ENCODE results near the gene SERF1B.
"Not testable (repeated sequence)": the region's sequence is repeated elsewhere in the genome, so short reads cannot be mapped to it uniquely, and the experiment has no call there.

SERF1B gene

GRCh38 chr5:70025106-70025844, at the start of gene SERF1B:
SERF1B (plus strand) TSS chr5:70025251; CDS start chr5:70025452, 201 bp downstream.
- not testable (repeated sequence) for H3K9me3 ChIP-seq (ENCODE audit: severe bottlenecking); H3K27me3 ChIP-seq (ENCODE audit: insufficient read depth, low read depth, severe bottlenecking); H3K36me3 ChIP-seq; H3K4me3 ChIP-seq (ENCODE audit: low read depth, low read length); H3K27ac ChIP-seq; DNase-seq

GRCh38 chr5:69991713-69992112, 33.3 kb upstream of the SERF1B start:
- H3K4me3 ChIP-seq (ENCODE audit: low read depth, low read length); H3K9me3 ChIP-seq (ENCODE audit: severe bottlenecking); H3K27me3 ChIP-seq (ENCODE audit: insufficient read depth, low read depth, severe bottlenecking); DNase-seq; H3K36me3 ChIP-seq; H3K27ac ChIP-seq: not testable (repeated sequence)

- DNase-seq; H3K9me3 ChIP-seq (ENCODE audit: severe bottlenecking); H3K27me3 ChIP-seq (ENCODE audit: insufficient read depth, low read depth, severe bottlenecking); H3K36me3 ChIP-seq; H3K27ac ChIP-seq; H3K4me3 ChIP-seq (ENCODE audit: low read depth, low read length): not testable (repeated sequence)
Observed at GRCh38 chr5:69995535-69995934, 29.5 kb upstream of the SERF1B start.

GRCh38 chr5:70020660-70021059, 4.4 kb upstream of the SERF1B start:
- H3K27ac ChIP-seq; DNase-seq; H3K27me3 ChIP-seq (ENCODE audit: insufficient read depth, low read depth, severe bottlenecking); H3K36me3 ChIP-seq; H3K9me3 ChIP-seq (ENCODE audit: severe bottlenecking); H3K4me3 ChIP-seq (ENCODE audit: low read depth, low read length): not testable (repeated sequence)

- H3K9me3 ChIP-seq (ENCODE audit: severe bottlenecking); H3K4me3 ChIP-seq (ENCODE audit: low read depth, low read length); DNase-seq; H3K27ac ChIP-seq; H3K36me3 ChIP-seq; H3K27me3 ChIP-seq (ENCODE audit: insufficient read depth, low read depth, severe bottlenecking): not testable (repeated sequence)
Observed at GRCh38 chr5:70025845-70026145, 744 bp downstream of the SERF1B start.

- not testable (repeated sequence) for H3K27me3 ChIP-seq (ENCODE audit: insufficient read depth, low read depth, severe bottlenecking); H3K27ac ChIP-seq; H3K9me3 ChIP-seq (ENCODE audit: severe bottlenecking); H3K4me3 ChIP-seq (ENCODE audit: low read depth, low read length); H3K36me3 ChIP-seq; DNase-seq
Observed at GRCh38 chr5:70031204-70031603, 6.2 kb downstream of the SERF1B start.

GRCh38 chr5:70041411-70041810, 16.4 kb downstream of the SERF1B start:
- not testable (repeated sequence) for H3K27ac ChIP-seq; H3K27me3 ChIP-seq (ENCODE audit: insufficient read depth, low read depth, severe bottlenecking); H3K4me3 ChIP-seq (ENCODE audit: low read depth, low read length); H3K9me3 ChIP-seq (ENCODE audit: severe bottlenecking); DNase-seq; H3K36me3 ChIP-seq

GRCh38 chr5:70049790-70050142, 24.7 kb downstream of the SERF1B start:
- not testable (repeated sequence) for H3K9me3 ChIP-seq (ENCODE audit: severe bottlenecking); DNase-seq; H3K27ac ChIP-seq; H3K27me3 ChIP-seq (ENCODE audit: insufficient read depth, low read depth, severe bottlenecking); H3K36me3 ChIP-seq; H3K4me3 ChIP-seq (ENCODE audit: low read depth, low read length)

- not testable (repeated sequence) for H3K27ac ChIP-seq; H3K9me3 ChIP-seq (ENCODE audit: severe bottlenecking); DNase-seq; H3K36me3 ChIP-seq; H3K27me3 ChIP-seq (ENCODE audit: insufficient read depth, low read depth, severe bottlenecking); H3K4me3 ChIP-seq (ENCODE audit: low read depth, low read length)
Observed at GRCh38 chr5:70056289-70056942, 31.4 kb downstream of the SERF1B start.

GRCh38 chr5:70057140-70057539, 32.1 kb downstream of the SERF1B start:
- not testable (repeated sequence) for H3K27ac ChIP-seq; H3K27me3 ChIP-seq (ENCODE audit: insufficient read depth, low read depth, severe bottlenecking); H3K9me3 ChIP-seq (ENCODE audit: severe bottlenecking); H3K4me3 ChIP-seq (ENCODE audit: low read depth, low read length); H3K36me3 ChIP-seq; DNase-seq

- not testable (repeated sequence) for H3K36me3 ChIP-seq; H3K4me3 ChIP-seq (ENCODE audit: low read depth, low read length); DNase-seq; H3K27ac ChIP-seq; H3K27me3 ChIP-seq (ENCODE audit: insufficient read depth, low read depth, severe bottlenecking); H3K9me3 ChIP-seq (ENCODE audit: severe bottlenecking)
Observed at GRCh38 chr5:70077632-70078031, 52.6 kb downstream of the SERF1B start.

GRCh38 chr5:70088907-70089464, 63.9 kb downstream of the SERF1B start:
- not testable (repeated sequence) for H3K36me3 ChIP-seq; DNase-seq; H3K27ac ChIP-seq; H3K4me3 ChIP-seq (ENCODE audit: low read depth, low read length); H3K27me3 ChIP-seq (ENCODE audit: insufficient read depth, low read depth, severe bottlenecking); H3K9me3 ChIP-seq (ENCODE audit: severe bottlenecking)

GRCh38 chr5:70091776-70092175, 66.7 kb downstream of the SERF1B start:
- not testable (repeated sequence) for DNase-seq; H3K27me3 ChIP-seq (ENCODE audit: insufficient read depth, low read depth, severe bottlenecking); H3K9me3 ChIP-seq (ENCODE audit: severe bottlenecking); H3K27ac ChIP-seq; H3K4me3 ChIP-seq (ENCODE audit: low read depth, low read length); H3K36me3 ChIP-seq
